SK-N-SH (cell line): ENCODE measurements around the gene RAB4B.
"Not testable (repeated sequence)": the region's sequence is repeated elsewhere in the genome, so short reads cannot be mapped to it uniquely, and the experiment has no call there.

Experiments
- CTCF ChIP-seq: fragments of 200-600 bp; sonication (generic); IDR thresholded peaks from 2 replicates; pipeline ENCODE4 v1.6.1; 2017; ENCODE audit warnings: antibody characterized with exemption, mild to moderate bottlenecking, moderate library complexity
- EP300 ChIP-seq, 2 experiments: IDR thresholded peaks; 2 replicates each; pipeline versions ENCODE4 v1.4.0 to v1.6.1; 2012; ENCODE audit warnings: borderline replicate concordance in 1 of 2, low read depth in 1 of 2, low read length in 1 of 2
- FOXM1 ChIP-seq: IDR thresholded peaks from 2 replicates; pipeline ENCODE4 v1.4.0; 2012; ENCODE audit warnings: low read depth, mild to moderate bottlenecking
- MAX ChIP-seq: IDR thresholded peaks from 2 replicates; pipeline ENCODE4 v1.4.0; 2012; ENCODE audit warnings: low read depth
- MXI1 ChIP-seq: IDR thresholded peaks from 2 replicates; pipeline ENCODE4 v1.6.1; 2012; ENCODE audit warnings: mild to moderate bottlenecking, low read depth, low read length, improper control_type of control experiment
- PBX3 ChIP-seq: IDR thresholded peaks from 2 replicates; pipeline ENCODE4; 2012
- POLR2AphosphoS5 ChIP-seq: IDR thresholded peaks from 2 replicates; pipeline ENCODE4 v1.6.1; 2012; ENCODE audit warnings: low read depth, low read length
- RAD21 ChIP-seq: IDR thresholded peaks from 2 replicates; pipeline ENCODE4 v1.6.1; 2012; ENCODE audit warnings: mild to moderate bottlenecking, low read length
- SIN3A ChIP-seq: IDR thresholded peaks from 2 replicates; pipeline ENCODE4 v1.6.1; 2012; ENCODE audit warnings: low read depth, mild to moderate bottlenecking, low read length, moderate library complexity, borderline replicate concordance
- TAF1 ChIP-seq: IDR thresholded peaks from 2 replicates; pipeline ENCODE4 v1.6.1; 2012; ENCODE audit warnings: low read depth, mild to moderate bottlenecking, low read length, moderate library complexity, borderline replicate concordance
- TCF12 ChIP-seq: IDR thresholded peaks from 2 replicates; pipeline ENCODE4 v1.4.0; 2012

GRCh38 chr19:40825460-40826095 lies 47.5 kb downstream of the RAB4B start:
- not testable (repeated sequence) for TF ChIP-seq CTCF; POLR2AphosphoS5; SIN3A; TAF1; FOXM1; EP300 (IDR thresholded peaks at IDR 0.05; ENCODE audit: borderline replicate concordance in 1 of 2, low read depth in 1 of 2, low read length in 1 of 2); TCF12; RAD21; MXI1; MAX; PBX3
